RWPE2 (cell line): ENCODE results near the gene RHEB.

Experiments used
- ATAC-seq: fragments of 200-7000 bp; cut with Tn5 transposase; 3 replicates; pipeline ENCODE4 v1.9.1; 2021; ENCODE audit warnings: low read depth
- DNase-seq: peaks from one replicate; pipeline ENCODE4 v3.0.0-alpha.2; 2020; ENCODE audit warnings: low spot score
- H3K27ac ChIP-seq: fragments of 450-650 bp; 2 replicates; pipeline ENCODE4 v1.5.1; 2017; ENCODE audit warnings: mild to moderate bottlenecking; ENCODE audit not compliant: poor library complexity, severe bottlenecking
- H3K27me3 ChIP-seq: fragments of 250-450 bp; sonication (Bioruptor Pico); 2 replicates; pipeline ENCODE4 v1.5.1; 2021; ENCODE audit warnings: mild to moderate bottlenecking, moderate library complexity; ENCODE audit not compliant: insufficient read depth, poor library complexity, severe bottlenecking
- H3K36me3 ChIP-seq: fragments of 250-450 bp; sonication (Bioruptor Pico); 2 replicates; pipeline ENCODE4 v1.5.1; 2020; ENCODE audit warnings: low read depth, mild to moderate bottlenecking, moderate library complexity
- H3K4me1 ChIP-seq: fragments of 250-450 bp; sonication (Bioruptor Pico); 2 replicates; pipeline ENCODE4 v1.5.1; 2021; ENCODE audit warnings: mild to moderate bottlenecking, moderate library complexity; ENCODE audit not compliant: insufficient read depth, poor library complexity, severe bottlenecking
- H3K4me3 ChIP-seq: fragments of 250-450 bp; sonication (Bioruptor Pico); 2 replicates; pipeline ENCODE4 v1.5.1; 2021; ENCODE audit warnings: mild to moderate bottlenecking, moderate library complexity; ENCODE audit not compliant: severe bottlenecking
- H3K9me3 ChIP-seq: fragments of 250-450 bp; sonication (Bioruptor Pico); 2 replicates; pipeline ENCODE4 v1.5.1; 2021; ENCODE audit warnings: mild to moderate bottlenecking, moderate library complexity; ENCODE audit not compliant: severe bottlenecking
- TF ChIP-seq, protein P1 (sequence below): fragments of 450-650 bp; IDR thresholded peaks from one replicate; pipeline ENCODE4 v1.5.1; 2017; ENCODE audit warnings: mild to moderate bottlenecking, moderate library complexity; ENCODE audit not compliant: poor library complexity, severe bottlenecking

Gene RHEB

DNA sequence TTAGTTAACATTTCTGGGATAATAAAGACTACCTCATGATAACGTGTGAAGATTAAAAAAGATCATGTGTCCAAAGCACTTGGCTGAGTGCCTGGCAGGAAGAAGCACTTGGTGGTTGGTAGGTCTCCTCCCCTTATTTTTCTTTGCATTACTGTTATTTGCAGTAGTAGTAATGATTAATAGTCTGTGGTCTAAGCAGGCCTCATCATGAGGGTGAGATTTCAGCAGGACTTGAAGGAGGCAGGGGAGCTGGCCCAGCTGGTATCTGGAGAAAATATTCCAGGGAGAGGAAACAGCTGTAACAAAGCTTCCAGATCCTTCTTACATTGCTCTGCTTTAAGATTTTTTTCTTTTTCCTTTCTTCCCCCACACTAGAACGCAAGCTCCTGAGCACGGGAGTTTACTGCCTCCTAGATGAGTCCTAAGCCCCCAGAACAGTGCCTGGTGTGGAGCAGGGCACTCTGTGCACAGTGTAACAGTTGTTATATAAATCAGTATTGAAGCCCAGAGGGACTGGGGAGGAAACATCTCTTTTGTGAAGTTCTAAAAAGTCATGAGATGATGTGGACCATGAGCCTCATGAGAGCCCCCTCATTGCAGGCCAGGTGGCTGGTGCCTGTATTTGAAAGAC lies 31.1 kb upstream of the RHEB start:
- Histone ChIP-seq H3K27ac (no peak overlapping the region), H3K4me3 (no peak overlapping the region), H3K27me3 (no peaks in the 10 kb centered on the region), H3K9me3 (no peaks in the 10 kb centered on the region), H3K4me1 (peaks cover 17% of the 10 kb centered on the region), H3K36me3 (peaks cover 6% of the 10 kb centered on the region; the same call in 1 of the 2 replicates)
- DNase-seq (no peak), ATAC-seq (peak; percentile 71)
- TF ChIP-seq, protein P1, sequence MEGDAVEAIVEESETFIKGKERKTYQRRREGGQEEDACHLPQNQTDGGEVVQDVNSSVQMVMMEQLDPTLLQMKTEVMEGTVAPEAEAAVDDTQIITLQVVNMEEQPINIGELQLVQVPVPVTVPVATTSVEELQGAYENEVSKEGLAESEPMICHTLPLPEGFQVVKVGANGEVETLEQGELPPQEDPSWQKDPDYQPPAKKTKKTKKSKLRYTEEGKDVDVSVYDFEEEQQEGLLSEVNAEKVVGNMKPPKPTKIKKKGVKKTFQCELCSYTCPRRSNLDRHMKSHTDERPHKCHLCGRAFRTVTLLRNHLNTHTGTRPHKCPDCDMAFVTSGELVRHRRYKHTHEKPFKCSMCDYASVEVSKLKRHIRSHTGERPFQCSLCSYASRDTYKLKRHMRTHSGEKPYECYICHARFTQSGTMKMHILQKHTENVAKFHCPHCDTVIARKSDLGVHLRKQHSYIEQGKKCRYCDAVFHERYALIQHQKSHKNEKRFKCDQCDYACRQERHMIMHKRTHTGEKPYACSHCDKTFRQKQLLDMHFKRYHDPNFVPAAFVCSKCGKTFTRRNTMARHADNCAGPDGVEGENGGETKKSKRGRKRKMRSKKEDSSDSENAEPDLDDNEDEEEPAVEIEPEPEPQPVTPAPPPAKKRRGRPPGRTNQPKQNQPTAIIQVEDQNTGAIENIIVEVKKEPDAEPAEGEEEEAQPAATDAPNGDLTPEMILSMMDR, result no peak

DNA sequence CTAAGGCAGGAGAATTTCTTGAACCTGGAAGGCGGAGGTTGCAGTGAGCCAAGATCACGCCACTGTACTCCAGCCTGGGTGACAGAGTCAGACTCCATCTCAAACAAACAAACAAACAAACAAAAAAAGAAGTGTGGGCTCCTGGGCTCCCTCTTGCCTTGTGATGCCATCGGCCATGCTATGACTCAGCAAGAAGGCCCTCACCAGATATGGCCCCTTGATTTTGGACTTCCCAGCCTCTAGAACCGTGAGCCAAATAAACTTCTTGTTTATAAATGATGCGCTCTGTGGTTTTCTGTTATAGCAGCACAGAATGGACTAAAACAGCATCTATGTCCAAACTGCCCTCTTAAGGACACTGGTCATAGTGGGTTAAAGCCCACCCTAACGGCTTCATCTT lies 29.9 kb upstream of the RHEB start:
- TF ChIP-seq, protein P1, result no peak
- peaks cover 17% of the 10 kb centered on the region for H3K4me1 ChIP-seq
- ATAC-seq (no peak), DNase-seq (no peak)
- H3K27me3 ChIP-seq, result no peaks in the 10 kb centered on the region
- no peak overlapping the region for H3K4me3 ChIP-seq
- H3K9me3 ChIP-seq, result no peaks in the 10 kb centered on the region
- H3K27ac ChIP-seq, result no peak overlapping the region
- H3K36me3 ChIP-seq, result no peaks in the 10 kb centered on the region

DNA sequence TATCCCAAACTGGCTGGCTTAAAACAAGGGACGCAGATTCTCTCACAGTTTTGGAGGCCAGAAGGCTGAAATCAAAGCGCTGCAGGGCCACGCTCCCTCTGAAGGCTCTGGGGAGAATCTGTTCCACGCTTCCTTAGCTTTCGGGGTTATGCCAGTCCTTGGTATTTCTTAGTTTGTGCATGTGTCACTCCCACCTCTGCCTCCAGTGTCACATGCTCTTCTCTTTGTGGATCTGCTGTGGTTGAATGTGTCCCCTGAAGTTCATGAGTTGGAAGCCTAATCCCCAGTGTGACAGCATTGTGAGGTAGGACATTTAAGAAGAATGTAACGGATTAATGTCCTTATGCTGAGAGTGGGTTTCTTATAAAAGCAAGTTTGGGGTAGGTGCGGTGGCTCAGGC lies 29.4 kb upstream of the RHEB start:
- Histone ChIP-seq H3K4me1 (peaks cover 17% of the 10 kb centered on the region), H3K9me3 (no peaks in the 10 kb centered on the region), H3K4me3 (no peak overlapping the region), H3K27ac (no peak overlapping the region), H3K36me3 (no peaks in the 10 kb centered on the region), H3K27me3 (no peaks in the 10 kb centered on the region)
- TF ChIP-seq, protein P1, result no peak
- no peak for DNase-seq
- no peak for ATAC-seq

DNA sequence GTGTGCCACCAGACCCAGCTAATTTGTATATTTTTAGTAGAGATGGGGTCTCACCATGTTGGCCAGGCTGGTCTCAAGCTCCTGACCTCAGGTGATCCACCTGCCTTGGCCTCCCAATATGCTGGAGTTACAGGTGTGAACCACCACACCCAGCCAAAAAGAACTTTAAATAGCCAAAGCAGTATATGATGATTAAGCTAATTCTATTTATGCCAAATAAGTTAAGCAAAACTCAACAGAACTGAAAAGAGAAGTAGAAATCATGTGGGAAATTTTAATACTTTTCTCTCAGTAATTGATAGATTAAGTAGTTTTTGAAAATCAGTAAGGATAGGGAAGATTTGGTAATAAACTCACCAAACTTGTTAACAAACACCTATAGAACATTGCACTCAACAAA lies 24.5 kb upstream of the RHEB start:
- Histone ChIP-seq H3K9me3 (no peaks in the 10 kb centered on the region), H3K27ac (no peak overlapping the region), H3K27me3 (no peaks in the 10 kb centered on the region), H3K36me3 (no peaks in the 10 kb centered on the region), H3K4me3 (no peak overlapping the region), H3K4me1 (no peaks in the 10 kb centered on the region)
- ATAC-seq (no peak), DNase-seq (no peak)
- TF ChIP-seq, protein P1, result no peak

DNA sequence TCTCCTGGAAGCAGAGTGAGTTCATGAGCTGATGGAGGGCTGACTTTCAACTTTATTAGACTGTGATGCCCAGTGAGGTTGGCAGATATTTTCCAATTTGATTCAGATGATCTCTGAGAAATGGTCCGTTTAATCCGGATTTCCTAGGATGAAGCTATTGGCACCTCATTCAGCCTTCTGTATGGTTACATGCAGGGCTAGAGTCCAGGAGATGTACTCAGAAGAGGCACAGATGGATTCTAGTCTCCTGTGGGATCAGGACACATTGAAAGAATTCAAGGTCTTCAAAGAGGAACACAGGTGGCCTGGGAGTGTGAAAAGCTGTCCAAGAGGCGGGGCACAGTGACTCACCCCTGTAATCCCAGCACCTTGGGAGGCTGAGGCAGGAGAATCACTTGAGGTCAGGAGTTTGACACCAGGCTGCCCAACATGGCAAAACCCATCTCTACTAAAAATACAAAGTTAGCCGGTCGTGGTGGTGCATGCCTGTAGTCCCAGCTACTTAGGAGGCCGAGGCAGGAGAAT lies 23.0 kb upstream of the RHEB start:
- Histone ChIP-seq H3K9me3 (no peaks in the 10 kb centered on the region), H3K27ac (no peak overlapping the region), H3K4me1 (no peaks in the 10 kb centered on the region), H3K36me3 (no peaks in the 10 kb centered on the region), H3K4me3 (no peak overlapping the region), H3K27me3 (no peaks in the 10 kb centered on the region)
- DNase-seq (no peak), ATAC-seq (no peak)
- TF ChIP-seq, protein P1, result no peak
